Mesothelial cell of epicardium (in vitro differentiated cells): ENCODE measurements around the gene LRRC4B. TPM values are rescaled to one million over a fixed set of nuclear protein-coding genes. Genes with fewer than 3 reads are reported as not detected.
"Not testable (repeated sequence)": the region's sequence is repeated elsewhere in the genome, so short reads cannot be mapped to it uniquely, and the experiment has no call there.

Experiments
- DNase-seq, 2 experiments: peaks; one replicate each; pipeline ENCODE4 v3.0.0; 2021; ENCODE audit warnings: low spot score in 2 of 2; ENCODE audit not compliant: unreplicated experiment in 2 of 2
- H3K27ac Mint-ChIP-seq: 2 replicates; pipeline ENCODE4 v1.8.0; 2021; ENCODE audit warnings: mixed read lengths
- H3K27me3 Mint-ChIP-seq: 2 replicates; pipeline ENCODE4 v1.8.0; 2021; ENCODE audit warnings: low read depth, mixed read lengths
- H3K36me3 Mint-ChIP-seq: 2 replicates; pipeline ENCODE4 v1.8.0; 2021; ENCODE audit warnings: mixed read lengths
- H3K4me1 Mint-ChIP-seq: 2 replicates; pipeline ENCODE4 v1.8.0; 2021; ENCODE audit warnings: mixed read lengths
- H3K4me3 Mint-ChIP-seq: 2 replicates; pipeline ENCODE4 v1.8.0; 2021; ENCODE audit warnings: mild to moderate bottlenecking, moderate library complexity, mixed read lengths
- H3K9me3 Mint-ChIP-seq: 2 replicates; pipeline ENCODE4 v1.8.0; 2021; ENCODE audit warnings: mixed read lengths
- CTCF ChIP-seq: fragments of 200-600 bp; sonication (generic); IDR thresholded peaks from one replicate; pipeline ENCODE4 v1.5.0; 2021; ENCODE audit warnings: antibody characterized with exemption; ENCODE audit not compliant: unreplicated experiment
- total RNA-seq: library from RNA; stranded (reverse); gene quantifications from 3 replicates; pipeline ENCODE4 v1.2.1, GENCODE V29; 2021

Gene LRRC4B
- total RNA-seq, 1 donor from 2014 or later: 16.3 TPM

- no peak for TF ChIP-seq CTCF
- no peak overlapping the region for H3K4me3 Mint-ChIP-seq
- no peaks in the 10 kb centered on the region for H3K4me1 Mint-ChIP-seq
- no peaks in the 10 kb centered on the region for H3K9me3 Mint-ChIP-seq
- no peak overlapping the region for H3K27ac Mint-ChIP-seq
- H3K36me3 Mint-ChIP-seq: no peaks in the 10 kb centered on the region
- peaks cover 72% of the 10 kb centered on the region for H3K27me3 Mint-ChIP-seq
- no peak for DNase-seq
Observed at GRCh38 chr19:50602935-50603334, 34.7 kb upstream of the LRRC4B start.

- peaks cover 71% of the 10 kb centered on the region for H3K27me3 Mint-ChIP-seq
- DNase-seq: no peak
- no peaks in the 10 kb centered on the region for H3K9me3 Mint-ChIP-seq
- no peak overlapping the region for H3K27ac Mint-ChIP-seq
- TF ChIP-seq CTCF: no peak
- H3K4me1 Mint-ChIP-seq: no peaks in the 10 kb centered on the region
- H3K36me3 Mint-ChIP-seq: no peaks in the 10 kb centered on the region
- H3K4me3 Mint-ChIP-seq: no peak overlapping the region
Observed at GRCh38 chr19:50602496-50602895, 34.3 kb upstream of the LRRC4B start.

- no peaks in the 10 kb centered on the region for H3K4me1 Mint-ChIP-seq
- TF ChIP-seq CTCF: no peak
- DNase-seq: no peak
- no peaks in the 10 kb centered on the region for H3K9me3 Mint-ChIP-seq
- H3K4me3 Mint-ChIP-seq: no peak overlapping the region
- H3K27ac Mint-ChIP-seq: no peak overlapping the region
- no peaks in the 10 kb centered on the region for H3K36me3 Mint-ChIP-seq
- peaks cover 67% of the 10 kb centered on the region for H3K27me3 Mint-ChIP-seq
Observed at GRCh38 chr19:50602089-50602422, 33.8 kb upstream of the LRRC4B start.

GRCh38 chr19:50601407-50602088 is 33.3 kb upstream of the LRRC4B start:
- H3K36me3 Mint-ChIP-seq: no peaks in the 10 kb centered on the region
- no peak overlapping the region for H3K27ac Mint-ChIP-seq
- H3K9me3 Mint-ChIP-seq: no peaks in the 10 kb centered on the region
- TF ChIP-seq CTCF: no peak
- no peak for DNase-seq
- H3K27me3 Mint-ChIP-seq: peaks cover 63% of the 10 kb centered on the region
- no peak overlapping the region for H3K4me3 Mint-ChIP-seq
- H3K4me1 Mint-ChIP-seq: no peaks in the 10 kb centered on the region

GRCh38 chr19:50599427-50599826 is 31.2 kb upstream of the LRRC4B start:
- no peak overlapping the region for H3K4me3 Mint-ChIP-seq
- no peaks in the 10 kb centered on the region for H3K36me3 Mint-ChIP-seq
- H3K9me3 Mint-ChIP-seq: no peaks in the 10 kb centered on the region
- no peak overlapping the region for H3K27ac Mint-ChIP-seq
- no peaks in the 10 kb centered on the region for H3K4me1 Mint-ChIP-seq
- H3K27me3 Mint-ChIP-seq: peaks cover 53% of the 10 kb centered on the region
- no peak for DNase-seq
- TF ChIP-seq CTCF: no peak

- Mint-ChIP-seq H3K27me3 (peaks cover 44% of the 10 kb centered on the region), H3K27ac (no peak overlapping the region), H3K4me1 (no peaks in the 10 kb centered on the region), H3K36me3 (no peaks in the 10 kb centered on the region), H3K4me3 (no peak overlapping the region), H3K9me3 (no peaks in the 10 kb centered on the region)
- TF ChIP-seq CTCF: no peak
- no peak for DNase-seq
Observed at GRCh38 chr19:50590191-50590590, 22.0 kb upstream of the LRRC4B start.

GRCh38 chr19:50581795-50582660 is 13.8 kb upstream of the LRRC4B start:
- H3K4me1 Mint-ChIP-seq, H3K36me3 Mint-ChIP-seq, H3K27ac Mint-ChIP-seq, DNase-seq, H3K9me3 Mint-ChIP-seq, H3K4me3 Mint-ChIP-seq: not testable (repeated sequence)
- peaks cover 38% of the 10 kb centered on the region for H3K27me3 Mint-ChIP-seq
